Measurements from ENCODE around the gene POPDC3.

The POPDC3 gene

DNA sequence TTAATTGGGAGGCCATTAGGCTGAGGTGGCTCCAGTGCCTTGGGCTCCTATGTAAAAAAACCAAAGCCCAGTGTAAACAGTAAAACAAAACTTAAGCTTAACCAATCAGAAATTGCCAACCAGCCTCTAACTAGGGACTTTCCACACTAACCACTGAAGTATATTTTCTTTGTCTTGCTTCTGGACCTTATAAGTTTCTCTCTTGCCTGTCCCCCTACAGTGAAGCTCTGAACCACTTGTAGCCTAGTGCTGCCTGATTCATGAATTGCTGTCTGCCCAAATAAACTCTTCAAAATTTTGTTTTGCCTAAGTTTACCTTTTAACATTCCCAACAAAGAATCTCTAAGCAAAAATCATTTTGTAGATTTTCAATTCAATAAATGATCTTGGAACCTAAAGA, 28.2 kb downstream of the POPDC3 start:
- no peak for TF ChIP-seq ZNF274 (IDR thresholded peaks at IDR 0.05; ENCODE audit: low read depth, low read length)
- H3K4me3 ChIP-seq (ENCODE audit: low read length) = no peak overlapping the region

DNA sequence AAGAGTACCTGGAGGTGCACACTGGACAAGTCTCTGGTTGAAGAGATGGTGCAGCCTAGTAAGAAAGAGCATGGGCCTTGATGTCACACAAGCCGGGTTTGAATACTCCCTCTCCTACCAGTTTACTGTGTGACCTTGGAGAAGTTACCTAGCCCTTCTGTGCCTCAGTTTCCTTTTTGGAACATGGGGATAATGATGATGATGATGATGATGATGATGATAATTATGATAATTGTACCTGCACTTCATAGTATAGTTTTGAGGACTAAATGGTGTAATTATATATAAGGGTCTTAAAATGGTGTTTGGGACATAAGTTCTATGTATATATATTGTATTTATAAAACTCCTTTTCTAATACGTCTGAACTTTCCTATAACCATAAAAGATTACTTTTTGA, 41.7 kb downstream of the POPDC3 start:
- H3K4me3 ChIP-seq (ENCODE audit: low read length) = no peak overlapping the region
- TF ChIP-seq ZNF274 (IDR thresholded peaks at IDR 0.05; ENCODE audit: low read depth, low read length) = no peak

DNA sequence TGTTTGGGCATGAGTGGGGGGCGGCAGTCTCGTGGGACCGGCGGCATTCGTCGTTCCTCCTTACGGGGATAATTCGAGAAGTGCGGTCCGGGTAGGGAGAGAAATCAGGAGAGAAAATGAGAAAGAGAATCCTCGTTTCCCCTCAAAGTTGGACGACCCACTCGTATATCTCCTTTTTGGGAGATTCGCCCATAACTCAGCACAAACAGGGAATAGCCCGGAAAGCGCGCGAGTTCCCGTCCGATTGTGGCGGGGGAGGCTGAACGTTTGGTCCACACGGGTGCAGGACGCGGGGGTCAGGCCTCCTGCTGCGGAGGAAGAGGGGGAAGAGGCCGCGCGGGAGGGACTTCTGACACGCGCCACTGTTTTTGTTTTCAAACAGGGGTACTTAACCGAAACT, 42.4 kb downstream of the POPDC3 start:
- no peak for TF ChIP-seq ZNF274 (IDR thresholded peaks at IDR 0.05; ENCODE audit: low read depth, low read length)
- peak overlapping the region; percentile 45; the same call in 1 of the 2 replicates for H3K4me3 ChIP-seq (ENCODE audit: low read length)

DNA sequence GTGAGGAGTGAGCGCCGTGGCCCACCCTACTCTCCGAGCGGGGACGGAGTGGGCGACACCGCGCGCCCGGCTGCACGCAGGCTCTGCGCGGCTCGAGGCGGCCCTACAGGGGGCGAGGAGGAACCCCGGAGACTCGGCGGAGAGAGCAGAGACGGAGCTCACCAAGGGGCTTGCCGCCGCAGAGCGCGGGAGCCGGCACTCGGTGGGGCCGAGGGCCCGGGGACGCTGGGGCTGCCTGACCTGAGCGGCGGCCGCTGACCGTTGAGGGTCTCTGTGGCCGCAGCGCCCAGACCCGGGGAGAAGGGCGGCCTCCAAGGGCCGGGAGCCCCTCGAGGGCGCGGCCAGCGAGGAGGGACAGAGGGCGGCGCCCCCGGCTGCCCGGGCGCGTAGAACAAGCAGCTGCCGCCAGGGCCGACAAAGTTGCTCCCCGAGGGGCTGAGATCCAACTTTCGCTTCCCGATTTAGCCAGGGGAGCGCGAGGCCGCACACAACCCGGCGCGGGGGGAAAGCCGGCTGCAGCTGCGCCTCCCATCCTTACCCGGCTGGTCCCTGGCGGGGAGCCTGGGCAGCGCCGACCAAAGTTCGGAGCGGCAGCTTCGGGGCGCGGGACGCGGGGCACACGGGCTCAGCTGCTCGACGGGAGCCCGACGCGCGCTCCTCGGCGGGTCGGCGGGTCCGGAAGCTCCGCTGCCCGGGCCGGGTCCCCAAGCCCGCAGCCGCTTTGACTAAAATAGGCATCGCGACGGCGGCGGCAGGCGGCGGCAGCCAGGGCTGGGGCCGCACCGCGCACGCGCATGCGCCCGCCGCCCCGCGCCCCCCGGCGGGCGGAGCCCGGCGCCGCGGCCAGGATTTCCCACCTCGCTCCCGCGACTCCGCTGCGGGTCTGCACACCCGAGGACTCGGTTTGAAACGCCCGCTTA, 43.1 kb downstream of the POPDC3 start:
- TF ChIP-seq ZNF274 (IDR thresholded peaks at IDR 0.05; ENCODE audit: low read depth, low read length) = no peak
- peak overlapping the region; percentile 60 for H3K4me3 ChIP-seq (ENCODE audit: low read length)

DNA sequence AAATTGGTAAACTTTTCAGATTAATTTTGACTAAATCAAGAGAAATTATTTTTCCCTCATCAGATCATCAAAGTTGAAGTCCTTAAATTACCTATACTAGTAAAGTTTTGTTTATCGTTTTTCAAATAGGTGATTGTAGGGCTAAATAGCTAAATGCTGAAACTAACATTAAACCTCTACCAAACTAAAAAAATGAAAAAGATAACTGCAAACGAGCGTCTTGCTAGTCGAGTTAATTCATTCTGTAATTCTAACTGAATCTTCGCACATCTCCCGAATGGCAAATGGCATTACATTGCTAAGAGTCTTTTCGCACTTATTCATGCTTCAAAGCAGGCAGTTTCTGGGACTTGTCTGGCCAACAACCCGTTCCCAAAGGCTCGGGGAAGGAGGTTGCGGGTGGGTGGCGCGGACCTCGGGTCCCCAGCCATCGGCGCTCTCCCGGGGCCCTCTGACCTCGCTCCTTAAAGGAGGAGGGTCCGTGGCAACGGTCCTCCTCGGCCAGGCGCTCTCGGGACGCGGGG, 43.8 kb downstream of the POPDC3 start:
- peak overlapping the region; percentile 60; the same call in 1 of the 2 replicates for H3K4me3 ChIP-seq (ENCODE audit: low read length)
- TF ChIP-seq ZNF274 (IDR thresholded peaks at IDR 0.05; ENCODE audit: low read depth, low read length) = no peak

DNA sequence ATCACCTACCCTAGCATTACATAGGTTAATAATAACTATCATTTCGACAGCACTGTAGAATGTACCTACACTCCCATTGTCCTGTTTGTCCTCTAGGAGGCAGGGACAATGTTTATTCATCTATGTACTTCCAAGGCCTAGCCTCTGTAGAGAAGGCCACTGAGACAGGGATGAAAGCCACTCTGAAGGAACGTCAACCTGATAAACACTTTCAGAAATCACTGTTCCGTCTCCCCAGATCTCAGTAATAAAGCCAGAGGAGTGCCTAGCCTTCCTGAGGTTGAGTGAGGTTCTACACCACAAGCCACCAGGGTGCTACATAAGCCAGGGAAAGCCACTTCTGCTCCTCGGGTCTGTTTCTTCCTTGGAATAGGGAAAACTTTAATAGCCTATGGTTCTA, 44.8 kb downstream of the POPDC3 start:
- no peak overlapping the region for H3K4me3 ChIP-seq (ENCODE audit: low read length)
- no peak for TF ChIP-seq ZNF274 (IDR thresholded peaks at IDR 0.05; ENCODE audit: low read depth, low read length)

DNA sequence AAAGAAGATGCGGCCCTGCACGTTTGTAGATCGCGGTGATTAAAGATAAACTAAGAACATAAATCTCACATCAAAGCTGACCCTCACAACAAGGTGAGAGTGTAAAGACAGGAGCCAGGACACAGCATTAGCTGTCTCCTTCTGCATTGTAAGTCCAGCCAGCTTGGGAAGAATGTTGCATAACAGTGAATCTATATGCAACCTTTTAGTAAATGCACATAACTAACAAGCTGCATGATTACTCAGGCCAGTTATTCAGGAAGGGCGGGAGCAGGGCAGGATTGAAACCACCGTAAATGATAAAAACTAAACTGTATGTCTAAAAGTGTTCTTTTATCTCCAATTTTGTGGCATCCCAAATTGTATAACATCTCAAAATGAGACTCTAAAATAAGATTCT, 57.1 kb downstream of the POPDC3 start:
- TF ChIP-seq ZNF274 (IDR thresholded peaks at IDR 0.05; ENCODE audit: low read depth, low read length) = no peak
- no peak overlapping the region for H3K4me3 ChIP-seq (ENCODE audit: low read length)

DNA sequence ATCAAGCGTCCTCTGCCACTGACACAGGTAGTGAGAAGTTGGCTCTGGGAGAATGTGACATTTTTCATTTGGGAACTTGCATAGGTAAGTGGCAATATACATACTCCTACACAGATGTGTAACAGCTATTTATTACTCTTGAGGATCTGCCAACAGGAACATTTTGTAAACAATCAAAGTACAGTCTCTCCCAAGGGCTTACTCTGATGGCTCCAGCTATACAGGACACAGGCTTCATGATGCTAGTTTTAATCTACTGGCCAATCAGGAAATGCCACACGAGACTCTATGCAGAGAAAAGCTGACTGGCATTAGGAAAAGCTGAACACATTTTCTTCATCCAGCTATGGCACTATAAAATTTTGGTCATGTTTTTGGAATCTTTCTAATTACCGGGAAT, 57.8 kb downstream of the POPDC3 start:
- TF ChIP-seq ZNF274 (IDR thresholded peaks at IDR 0.05; ENCODE audit: low read depth, low read length) = no peak
- no peak overlapping the region for H3K4me3 ChIP-seq (ENCODE audit: low read length)

DNA sequence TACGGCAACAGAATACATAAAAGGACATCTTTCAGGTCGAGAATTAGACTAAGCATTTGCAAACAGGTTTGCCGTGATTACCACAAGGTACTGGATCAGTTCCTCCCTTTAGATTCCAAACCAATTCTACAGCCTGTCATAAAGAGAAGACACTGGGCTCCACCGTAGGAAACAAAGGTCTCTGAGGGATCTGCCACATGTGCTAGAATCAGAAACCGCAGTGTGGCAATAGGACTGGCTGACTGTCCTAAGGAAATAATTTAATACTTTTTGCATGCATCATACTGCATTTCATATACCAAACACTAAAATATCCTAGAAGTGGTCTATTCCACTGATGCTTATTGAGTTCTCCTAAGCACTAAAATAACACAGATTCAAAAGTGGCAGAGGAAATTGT, 59.2 kb downstream of the POPDC3 start:
- TF ChIP-seq ZNF274 (IDR thresholded peaks at IDR 0.05; ENCODE audit: low read depth, low read length) = no peak
- H3K4me3 ChIP-seq (ENCODE audit: low read length) = no peak overlapping the region

DNA sequence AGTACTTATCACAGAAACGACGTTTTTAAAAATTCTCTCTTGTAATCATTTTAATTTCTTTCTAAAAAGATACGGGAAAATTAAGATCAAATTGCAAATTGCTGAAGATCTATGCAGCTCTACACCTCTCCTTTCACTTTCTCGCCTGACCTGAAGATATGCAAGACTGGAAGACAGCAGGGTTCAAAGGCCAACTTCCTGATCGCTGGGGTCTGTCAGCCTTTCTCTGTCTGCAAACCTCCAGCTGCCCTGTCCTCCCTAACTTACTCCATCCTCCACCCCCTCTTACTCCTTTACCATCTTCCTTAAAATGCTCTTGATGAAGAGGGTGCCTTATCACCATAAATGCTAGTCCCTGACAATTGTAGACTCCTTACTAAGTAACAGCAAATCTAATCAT, 63.7 kb downstream of the POPDC3 start:
- no peak for TF ChIP-seq ZNF274 (IDR thresholded peaks at IDR 0.05; ENCODE audit: low read depth, low read length)
- no peak overlapping the region for H3K4me3 ChIP-seq (ENCODE audit: low read length)

DNA sequence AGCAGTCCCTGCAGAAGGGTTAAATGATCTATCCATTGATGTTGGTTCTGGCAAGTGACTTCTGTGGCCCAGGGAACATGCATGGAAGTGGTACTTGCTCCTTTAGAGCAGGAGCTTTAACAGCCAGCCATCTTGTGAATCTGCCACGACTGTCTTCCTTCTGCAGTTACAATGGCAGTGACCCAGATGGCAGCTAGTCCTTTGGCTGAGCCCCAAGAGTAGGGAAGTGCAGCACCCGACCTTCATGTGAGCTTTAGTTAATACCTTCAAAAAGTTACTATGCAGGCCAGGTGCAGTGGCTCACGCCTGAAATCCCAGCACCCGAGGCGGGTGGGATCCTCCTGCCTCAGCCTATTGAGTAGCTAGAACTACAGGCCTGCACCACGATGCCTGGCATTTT, 66.4 kb downstream of the POPDC3 start:
- no peak overlapping the region for H3K4me3 ChIP-seq (ENCODE audit: low read length)
- no peak for TF ChIP-seq ZNF274 (IDR thresholded peaks at IDR 0.05; ENCODE audit: low read depth, low read length)

DNA sequence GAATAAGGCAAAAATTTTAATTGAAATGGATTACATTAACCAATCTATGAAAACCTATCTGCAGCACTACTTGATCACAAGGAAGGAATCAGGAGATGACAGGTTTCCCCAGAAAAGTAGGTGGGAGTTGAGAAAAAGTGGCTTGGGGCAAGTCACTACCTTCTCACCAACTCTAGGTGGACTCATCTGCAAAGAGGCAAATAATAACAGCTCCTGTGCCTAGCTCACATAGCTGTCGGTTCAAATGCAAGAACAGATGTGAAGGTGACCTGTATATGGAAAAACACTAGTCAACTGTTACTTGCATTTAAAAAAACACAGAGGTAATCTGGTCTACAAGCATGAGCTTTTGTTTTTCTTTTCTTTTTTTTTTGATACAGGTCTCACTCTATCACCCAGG, 67.2 kb downstream of the POPDC3 start:
- H3K4me3 ChIP-seq (ENCODE audit: low read length) = no peak overlapping the region
- no peak for TF ChIP-seq ZNF274 (IDR thresholded peaks at IDR 0.05; ENCODE audit: low read depth, low read length)

DNA sequence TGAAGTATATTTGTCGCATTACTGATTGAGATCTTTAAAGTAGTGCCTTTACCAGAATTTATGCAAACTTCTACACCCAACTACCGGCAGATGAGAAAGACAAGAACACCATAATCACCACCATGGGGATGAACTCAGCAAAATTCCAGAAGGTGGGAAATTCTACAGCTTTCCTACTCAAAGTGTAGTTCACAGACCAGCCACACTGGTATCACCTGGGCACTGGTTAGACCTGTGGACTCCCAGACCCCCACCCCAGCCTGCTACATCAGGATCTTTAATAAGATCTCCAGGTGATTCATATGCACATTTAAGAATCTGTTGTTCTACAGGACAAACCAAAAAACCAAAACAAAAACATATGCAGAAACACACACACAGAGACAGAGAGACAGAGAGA, 67.9 kb downstream of the POPDC3 start:
- no peak for TF ChIP-seq ZNF274 (IDR thresholded peaks at IDR 0.05; ENCODE audit: low read depth, low read length)
- H3K4me3 ChIP-seq (ENCODE audit: low read length) = no peak overlapping the region

DNA sequence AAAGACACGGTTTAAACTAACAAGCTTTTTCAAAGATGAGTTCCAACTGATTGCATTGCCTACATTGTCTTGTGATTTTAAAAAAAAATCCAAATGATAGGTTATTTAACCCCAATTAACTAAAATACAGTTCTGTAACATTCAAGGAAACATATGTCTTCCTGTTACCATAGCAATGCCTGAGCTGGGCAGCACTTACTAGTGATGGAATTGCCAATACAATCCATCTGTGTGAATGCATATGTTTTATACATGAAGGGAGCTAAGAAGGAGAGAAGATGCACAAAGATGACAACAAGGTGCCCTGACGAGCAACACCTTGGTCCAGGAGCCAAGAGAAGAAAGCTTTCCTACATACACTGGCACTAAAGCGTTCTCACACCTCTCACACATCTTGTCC, 68.7 kb downstream of the POPDC3 start:
- no peak overlapping the region for H3K4me3 ChIP-seq (ENCODE audit: low read length)
- no peak for TF ChIP-seq ZNF274 (IDR thresholded peaks at IDR 0.05; ENCODE audit: low read depth, low read length)

All from GM08714 (cell line).